Amniotic stem cell (primary cell): ENCODE data around the gene AAR2.

Source experiments
- DNase-seq: peaks from one replicate; lab custom pipeline; 2025; lab: John Stamatoyannopoulos, UW

Gene AAR2

DNA sequence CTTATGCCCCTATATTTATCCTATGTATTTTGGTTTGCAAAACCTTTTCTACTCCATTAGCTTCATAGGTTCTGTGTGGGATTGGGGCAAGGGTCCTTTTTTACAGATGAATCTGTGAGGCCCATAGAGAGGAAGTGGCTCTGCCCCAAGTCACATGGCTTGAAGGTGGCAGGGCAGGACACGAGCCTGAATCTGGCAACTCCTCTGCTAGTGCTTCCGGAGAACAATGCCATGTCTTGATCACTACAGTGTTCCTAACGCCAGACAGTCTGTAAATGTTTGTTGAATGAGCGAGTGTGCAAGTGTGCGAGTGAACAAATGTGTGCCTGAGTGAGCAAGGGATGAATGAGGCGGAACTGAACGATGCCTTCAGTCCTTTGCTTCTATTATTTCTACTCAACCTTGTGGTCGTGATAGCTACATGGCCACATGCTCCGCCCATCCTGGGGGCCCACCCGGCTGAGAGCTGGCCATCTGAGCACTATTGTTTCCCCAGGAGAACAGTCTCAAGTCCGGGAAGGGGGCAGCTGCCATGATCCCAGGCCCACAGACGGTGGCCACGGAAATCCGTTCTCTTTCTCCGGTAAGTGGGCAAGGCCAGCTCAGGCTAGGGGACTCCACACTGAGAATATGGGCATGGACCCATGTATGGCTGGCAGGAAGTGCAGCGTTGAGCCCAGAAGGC, 17.8 kb upstream of the AAR2 start:
- DNase-seq, result no peak

GRCh38 chr20:36219671-36220220, 16.5 kb upstream of the AAR2 start:
- no peak for DNase-seq

- DNase-seq, result no peak
These were observed 10.6 kb upstream of the AAR2 start for GRCh38 chr20:36225666-36226065.

GRCh38 chr20:36228770-36229169, 7.5 kb upstream of the AAR2 start:
- no peak for DNase-seq

GRCh38 chr20:36230019-36230418, 6.3 kb upstream of the AAR2 start:
- no peak for DNase-seq

DNA sequence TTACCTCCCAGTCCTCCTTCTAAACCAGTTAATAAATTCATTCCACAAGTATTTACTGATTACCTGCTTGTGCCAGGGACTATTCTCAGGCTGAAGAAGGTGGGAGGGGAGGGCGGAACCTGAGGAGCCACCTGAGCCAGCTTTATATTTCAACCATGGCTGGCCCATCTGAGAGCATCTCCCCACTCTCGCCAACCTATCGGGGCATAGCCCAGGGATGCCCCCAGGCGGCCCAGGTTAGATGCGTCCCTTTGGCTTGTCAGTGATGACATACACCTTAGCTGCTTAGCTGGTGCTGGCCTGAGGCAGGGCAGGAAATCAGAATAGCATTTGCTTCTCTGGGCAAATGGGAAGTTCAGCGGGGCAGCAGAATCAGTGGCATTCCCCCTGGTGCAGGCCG, 4.9 kb upstream of the AAR2 start:
- DNase-seq, result no peak

DNA sequence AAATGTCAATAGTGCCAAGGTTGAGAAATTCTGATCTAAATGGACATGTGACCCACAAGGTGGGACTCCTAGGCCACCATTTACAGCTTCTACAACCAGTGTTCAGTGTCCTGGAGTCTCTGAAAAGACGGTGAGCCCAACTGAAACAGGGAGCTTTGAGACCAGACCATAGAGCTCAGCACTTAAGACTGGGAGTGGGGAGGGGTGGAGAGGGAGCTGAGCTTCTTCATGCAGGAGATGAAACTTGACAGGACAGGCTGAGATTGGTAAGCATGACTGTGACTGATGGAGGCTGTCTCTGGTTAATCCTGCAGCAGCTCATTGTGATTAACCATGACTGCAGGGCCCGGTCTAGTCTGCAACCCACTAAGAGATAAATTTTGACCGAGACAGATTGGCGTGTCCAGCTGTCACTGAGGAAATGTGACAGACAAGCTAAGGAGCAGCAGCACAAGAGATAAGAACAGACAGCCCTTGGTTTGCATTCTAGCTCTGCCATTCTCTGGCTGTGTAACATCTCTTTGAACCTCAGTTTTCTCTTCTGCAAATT, 1.4 kb upstream of the AAR2 start:
- DNase-seq, result no peak

DNA sequence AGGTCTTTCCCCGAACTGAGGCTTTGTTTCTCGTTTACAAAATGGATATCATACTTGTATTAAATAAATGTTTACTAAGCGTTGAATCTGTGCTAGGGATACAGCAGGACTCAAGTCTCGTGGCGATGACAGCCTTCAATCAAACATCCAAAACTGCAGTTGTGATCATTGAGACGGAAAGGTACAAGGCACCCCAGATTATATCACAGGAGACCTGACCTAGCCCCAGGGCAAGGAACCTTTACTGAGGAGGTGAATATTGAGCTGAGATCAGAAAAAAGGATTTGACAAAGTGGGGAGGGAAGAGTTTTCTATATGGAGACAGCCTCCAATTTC, 476 bp downstream of the AAR2 start:
- DNase-seq, result no peak

DNA sequence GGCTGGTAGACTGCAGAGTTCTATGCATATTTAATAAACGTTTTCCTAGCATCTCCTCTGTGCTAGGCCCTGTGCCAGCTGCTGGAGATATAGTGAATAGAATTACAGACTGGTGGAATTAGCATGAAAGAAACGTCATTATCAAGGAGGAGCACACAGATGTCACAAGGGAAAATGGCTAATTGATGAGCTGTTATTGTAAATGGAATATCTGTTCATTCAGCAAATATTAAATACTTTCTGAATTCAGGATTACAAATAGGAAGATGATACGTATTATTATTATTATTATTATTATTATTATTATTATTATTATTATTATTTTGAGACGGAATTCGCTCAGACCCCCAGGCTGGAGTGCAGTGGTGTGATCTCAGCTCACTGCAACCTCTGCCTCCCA, 1.2 kb downstream of the AAR2 start:
- DNase-seq, result no peak

GRCh38 chr20:36238153-36238552, 1.9 kb downstream of the AAR2 start:
- DNase-seq, result no peak

DNA sequence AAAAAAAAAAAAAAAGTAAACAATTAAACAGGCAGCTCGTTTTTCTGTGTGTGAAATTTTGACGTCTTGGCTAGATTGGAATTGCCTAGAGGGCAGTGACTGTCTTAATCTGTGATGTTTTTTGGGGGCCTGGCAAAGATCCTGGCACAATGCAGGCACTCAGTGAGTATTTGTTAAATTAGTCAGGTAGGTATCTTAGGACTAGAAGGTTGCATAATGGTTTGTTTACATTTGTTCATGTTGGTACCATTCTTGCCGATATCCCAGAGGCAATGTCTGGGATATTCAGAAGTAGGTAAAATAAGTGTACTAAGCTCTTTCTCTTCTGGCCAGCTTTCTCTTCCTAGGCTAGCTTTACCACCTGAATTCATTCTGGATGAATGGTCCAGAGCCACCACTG, 2.5 kb downstream of the AAR2 start:
- DNase-seq, result no peak

- no peak for DNase-seq
These were observed 3.8 kb downstream of the AAR2 start for GRCh38 chr20:36240076-36240475.

DNA sequence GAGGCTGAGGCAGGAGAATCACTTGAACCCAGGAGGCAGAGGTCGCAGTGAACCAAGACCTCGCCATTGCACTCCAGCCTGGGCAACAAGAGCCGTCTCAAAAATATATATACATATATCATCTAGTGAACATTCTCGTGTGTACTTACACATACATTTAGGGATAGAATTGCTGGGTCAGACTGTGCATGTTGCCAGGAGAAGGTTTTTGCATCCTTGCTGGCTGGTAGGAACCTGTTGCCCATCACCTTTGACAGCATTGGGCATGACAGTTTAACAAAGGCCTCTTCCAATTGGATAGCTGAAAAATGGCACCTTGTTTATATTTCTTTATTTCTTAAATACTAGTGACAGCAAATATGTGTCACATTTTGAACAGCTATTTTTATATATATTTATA, 5.4 kb downstream of the AAR2 start:
- no peak for DNase-seq

GRCh38 chr20:36243726-36244125, 7.4 kb downstream of the AAR2 start:
- no peak for DNase-seq

- no peak for DNase-seq
These were observed 10.1 kb downstream of the AAR2 start for GRCh38 chr20:36246401-36246800.

- DNase-seq, result no peak
These were observed 12.6 kb downstream of the AAR2 start for GRCh38 chr20:36248836-36249235.

DNA sequence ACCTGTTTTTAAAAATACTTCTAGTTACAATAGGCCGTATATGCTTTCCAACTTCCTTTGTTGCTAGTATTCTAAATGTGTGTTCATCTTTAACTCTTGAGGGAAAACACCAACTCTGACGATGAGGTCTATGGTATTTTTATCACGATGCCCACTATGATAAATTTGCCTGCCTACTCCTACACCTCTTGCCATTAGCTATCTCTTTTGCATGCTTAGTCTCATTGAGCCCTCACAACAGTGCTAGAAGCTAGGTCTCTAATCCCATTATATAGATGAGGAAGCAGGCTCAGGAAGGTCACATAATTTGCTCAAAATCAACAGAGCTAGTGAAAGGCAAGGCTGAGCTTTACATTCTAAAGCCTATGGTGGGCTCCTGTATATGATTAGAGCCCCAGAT, 13.2 kb downstream of the AAR2 start:
- no peak for DNase-seq

DNA sequence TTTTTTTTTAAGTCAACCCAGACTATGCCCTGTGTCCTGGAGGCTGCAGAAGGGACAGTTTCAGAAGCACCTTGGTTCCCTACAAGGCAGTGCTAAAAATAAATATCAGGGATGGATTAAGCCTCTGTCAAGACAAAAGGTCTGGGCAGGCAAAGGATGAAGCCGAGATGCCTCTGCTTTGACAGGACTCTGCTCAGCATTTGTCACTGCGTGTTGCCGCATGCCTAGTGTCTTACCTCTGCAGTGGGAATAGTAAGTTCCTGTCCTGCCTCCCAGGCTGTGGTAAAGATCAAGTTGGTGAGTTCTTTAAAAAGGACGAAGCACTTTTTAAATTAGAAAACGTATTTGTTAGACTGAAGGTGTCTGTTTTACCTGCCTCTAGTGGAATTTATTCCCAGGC, 15.1 kb downstream of the AAR2 start:
- DNase-seq, result no peak

GRCh38 chr20:36252511-36252910, 16.2 kb downstream of the AAR2 start:
- no peak for DNase-seq

DNA sequence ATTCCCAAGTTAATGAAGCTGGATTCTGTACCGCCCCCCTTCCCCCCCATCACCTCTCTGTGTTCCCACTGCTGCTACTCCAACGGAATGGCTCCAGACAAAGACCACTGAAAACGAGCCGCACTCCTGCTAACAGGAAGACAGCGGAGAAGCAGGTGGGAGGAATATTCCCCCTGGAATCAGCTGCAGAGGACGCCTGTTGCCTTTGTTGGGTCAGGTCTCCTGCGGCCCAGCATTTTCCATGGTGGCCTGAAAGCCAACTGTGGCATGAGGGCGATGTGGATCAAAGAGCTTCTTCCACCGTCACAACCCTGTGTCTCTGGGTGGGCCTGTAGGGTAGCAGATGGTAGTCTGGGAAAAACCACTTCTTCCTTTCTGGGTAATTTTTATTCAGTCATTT, 16.8 kb downstream of the AAR2 start:
- DNase-seq, result no peak

- no peak for DNase-seq
These were observed 17.8 kb downstream of the AAR2 start for GRCh38 chr20:36254076-36254475.

DNA sequence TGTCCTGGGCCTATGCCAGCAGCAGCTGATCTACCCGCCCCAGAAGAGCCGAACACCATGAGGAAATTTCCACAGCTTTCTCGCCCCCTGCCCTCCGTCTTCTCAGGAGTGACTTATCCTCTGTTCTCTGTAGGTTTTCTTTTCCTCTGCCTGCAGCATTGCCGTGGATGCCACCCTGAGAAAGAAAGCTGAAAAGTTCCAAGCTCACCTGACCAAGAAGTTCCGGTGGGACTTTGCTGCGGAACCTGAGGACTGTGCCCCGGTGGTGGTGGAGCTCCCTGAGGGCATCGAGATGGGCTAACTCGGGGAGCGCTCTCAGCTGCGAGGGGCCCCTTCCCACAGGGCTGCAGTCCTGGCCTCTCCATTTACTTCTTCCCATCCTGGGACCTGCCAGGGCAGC, 19.2 kb downstream of the AAR2 start:
- no peak for DNase-seq

DNA sequence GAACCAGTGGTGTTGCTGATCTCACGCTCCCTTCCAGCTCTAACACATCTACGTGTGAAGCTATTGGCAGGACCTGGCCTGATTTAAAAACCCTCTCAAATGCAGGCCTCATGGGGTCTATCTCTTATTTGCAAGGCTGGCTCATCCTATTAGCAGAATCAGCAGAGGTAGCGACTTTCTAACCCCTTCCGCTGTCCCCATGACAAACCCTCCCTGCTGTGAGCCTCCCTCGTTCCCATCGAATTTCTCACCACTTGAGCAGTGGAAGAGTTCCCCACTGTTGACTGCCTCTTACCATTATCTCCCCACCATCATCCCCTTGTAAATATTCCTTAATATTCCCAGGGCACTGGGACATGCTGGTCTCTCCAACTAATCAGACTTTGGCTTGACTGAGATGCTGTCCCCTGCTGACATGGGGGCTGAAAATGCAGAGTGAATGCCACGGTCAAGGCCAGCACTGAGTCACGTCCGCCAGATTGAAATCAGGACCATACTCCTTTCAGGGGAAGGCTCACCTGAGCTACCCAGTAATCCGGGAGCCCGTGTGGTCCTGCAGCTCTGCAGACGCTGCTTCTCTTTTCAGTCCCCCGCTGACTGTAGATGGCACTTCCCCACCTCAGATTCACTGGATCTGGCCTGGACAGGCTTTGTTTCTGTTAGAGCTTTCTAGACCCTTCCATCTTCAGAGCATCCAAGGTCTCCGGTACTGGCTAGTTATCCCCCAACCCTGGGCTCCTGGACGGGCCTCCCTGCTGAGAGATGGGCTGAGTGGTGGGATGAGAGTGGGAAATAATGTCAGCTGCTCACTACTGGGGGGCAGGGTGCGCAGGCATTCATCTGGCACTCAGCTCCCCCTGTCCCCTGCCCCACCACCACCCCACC, 23.1 kb downstream of the AAR2 start:
- no peak for DNase-seq
